Effector memory CD4-positive, alpha-beta T cell (primary cell): ENCODE results near the gene EIF1AD.

Experiments used
- DNase-seq, 3 donors: peaks; one replicate each; pipeline ENCODE4 v3.0.0-alpha.2; 2020
- H3K27ac ChIP-seq: 2 replicates; pipeline ENCODE4 v1.7.0; 2013; ENCODE audit warnings: mild to moderate bottlenecking, low read length, moderate library complexity; ENCODE audit not compliant: insufficient read depth, poor library complexity, severe bottlenecking
- H3K27me3 ChIP-seq: replicated peaks from 2 replicates; pipeline ENCODE4 v1.7.0; 2013; ENCODE audit warnings: mild to moderate bottlenecking, low read length; ENCODE audit not compliant: insufficient read depth, control insufficient read depth, poor library complexity, severe bottlenecking
- H3K36me3 ChIP-seq: 2 replicates; pipeline ENCODE4 v1.7.0; 2013; ENCODE audit warnings: mild to moderate bottlenecking, low read length, moderate library complexity; ENCODE audit not compliant: control insufficient read depth, insufficient read depth
- H3K4me1 ChIP-seq: 2 replicates; pipeline ENCODE4 v1.7.0; 2013; ENCODE audit warnings: low read length, mild to moderate bottlenecking; ENCODE audit not compliant: control insufficient read depth, insufficient read depth, poor library complexity, severe bottlenecking
- H3K4me3 ChIP-seq: 2 replicates; pipeline ENCODE4 v1.7.0; 2013; ENCODE audit warnings: low read length, low read depth, mild to moderate bottlenecking; ENCODE audit not compliant: insufficient read depth, poor library complexity, severe bottlenecking
- H3K9me3 ChIP-seq: 2 replicates; pipeline ENCODE4 v1.7.0; 2013; ENCODE audit warnings: mild to moderate bottlenecking, low read length, moderate library complexity; ENCODE audit not compliant: control insufficient read depth

Gene EIF1AD

DNA sequence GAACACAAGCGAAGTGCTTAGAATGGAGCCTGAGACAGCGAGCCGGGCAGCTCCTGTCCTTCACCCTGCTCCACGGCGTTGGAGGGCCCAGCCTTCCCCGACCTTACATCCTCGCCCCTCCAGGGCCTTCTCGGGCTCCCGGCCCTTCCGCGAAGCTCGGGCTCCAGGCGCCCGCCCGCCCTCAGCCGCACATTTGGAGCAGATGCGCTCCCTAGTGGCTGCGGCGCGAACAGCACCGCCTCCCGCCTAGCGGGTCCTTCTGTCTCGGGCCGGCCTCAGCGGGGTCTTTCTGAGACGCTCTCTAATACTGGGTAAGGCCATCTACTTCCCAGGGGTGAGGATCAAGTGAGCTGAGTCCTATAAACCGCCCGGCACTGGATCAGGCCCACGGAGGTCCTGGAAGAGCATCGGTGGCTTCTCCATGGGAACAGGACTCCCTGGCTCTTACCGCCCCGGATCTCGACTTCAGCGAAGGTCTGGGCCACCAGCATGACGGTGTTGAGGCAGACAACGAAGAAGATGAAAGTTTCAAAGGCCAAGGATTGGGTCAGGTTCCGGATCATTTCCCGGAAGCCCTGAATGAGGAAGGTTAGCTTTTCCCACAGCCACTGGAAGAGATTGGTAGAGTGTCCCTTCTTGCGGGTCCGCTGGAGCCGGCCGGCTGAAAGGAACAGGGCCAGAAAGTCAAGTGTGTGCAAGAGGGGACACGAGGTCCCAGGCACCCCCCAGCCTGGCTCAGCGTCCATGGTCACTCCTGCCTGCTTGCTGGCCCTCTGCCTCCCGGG lies 20.6 kb upstream of the EIF1AD start:
- Histone ChIP-seq H3K4me3 (no peak overlapping the region), H3K4me1 (peaks cover 6% of the 10 kb centered on the region), H3K27ac (no peak overlapping the region), H3K36me3 (no peaks in the 10 kb centered on the region), H3K27me3 (no peaks in the 10 kb centered on the region), H3K9me3 (no peaks in the 10 kb centered on the region)
- DNase-seq, result peak; percentile 47 to 62 (median 49)

DNA sequence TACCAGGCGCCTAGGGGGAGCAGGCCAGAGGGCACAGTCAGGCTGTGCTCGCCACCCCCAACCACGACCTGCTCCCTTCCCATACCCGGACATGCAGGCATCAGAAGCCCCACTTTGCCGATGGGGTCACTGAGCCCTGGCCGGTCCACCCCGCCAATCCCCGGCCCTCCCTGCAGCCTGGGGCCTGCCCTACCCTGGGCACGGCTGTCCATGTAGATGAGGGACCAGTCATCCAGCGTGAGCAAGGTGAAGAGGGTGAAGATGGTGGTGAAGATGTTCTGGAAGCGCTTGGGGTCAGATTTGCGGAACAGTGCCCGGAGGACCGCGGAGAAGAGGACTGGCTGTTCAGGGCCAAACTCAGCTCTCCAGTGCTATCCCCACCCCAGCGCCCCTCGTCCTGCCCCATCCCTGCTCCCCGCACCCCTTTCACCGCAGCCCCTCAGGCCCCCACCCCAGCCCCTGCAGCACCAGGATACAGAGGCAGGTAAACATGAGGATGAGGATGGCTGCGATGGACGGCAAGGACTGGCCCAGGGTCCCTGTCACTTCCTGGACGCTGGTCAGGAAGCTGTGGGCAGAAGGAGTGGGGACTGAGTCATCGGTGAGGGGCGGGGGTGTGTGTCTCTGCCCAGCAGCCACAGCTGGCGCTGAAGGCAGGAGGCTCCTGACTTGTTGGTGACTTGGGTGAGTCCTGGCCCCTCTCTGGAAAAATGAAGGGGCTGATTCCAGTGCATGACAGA lies 18.8 kb upstream of the EIF1AD start:
- Histone ChIP-seq H3K27me3 (no peaks in the 10 kb centered on the region), H3K9me3 (no peaks in the 10 kb centered on the region), H3K36me3 (no peaks in the 10 kb centered on the region), H3K27ac (no peak overlapping the region), H3K4me1 (peaks cover 6% of the 10 kb centered on the region), H3K4me3 (no peak overlapping the region)
- no peak for DNase-seq

DNA sequence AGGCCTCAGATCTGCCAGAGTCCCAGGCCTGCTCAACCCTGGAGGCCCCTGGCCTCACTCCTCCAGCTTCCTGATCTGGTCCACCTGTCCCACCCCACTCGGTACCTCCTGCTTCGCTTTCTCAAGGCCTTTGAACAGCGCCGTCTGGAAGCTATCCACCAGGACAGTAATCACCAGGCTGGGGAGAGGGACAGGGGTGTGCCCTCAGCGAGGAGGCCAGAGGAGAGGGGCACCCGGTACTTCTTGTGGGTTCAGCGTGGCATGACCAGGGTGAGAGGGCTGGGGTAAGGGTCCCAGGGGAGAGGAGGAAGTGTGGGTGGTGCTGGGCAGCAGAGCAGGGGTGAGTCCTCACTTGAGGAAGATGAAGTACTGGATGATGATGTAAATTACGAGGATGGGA lies 18.3 kb upstream of the EIF1AD start:
- H3K36me3 ChIP-seq, result no peaks in the 10 kb centered on the region
- H3K4me1 ChIP-seq, result peaks cover 6% of the 10 kb centered on the region
- H3K27ac ChIP-seq, result no peak overlapping the region
- DNase-seq, result no peak
- H3K4me3 ChIP-seq, result no peak overlapping the region
- no peaks in the 10 kb centered on the region for H3K27me3 ChIP-seq
- H3K9me3 ChIP-seq, result no peaks in the 10 kb centered on the region

GRCh38 chr11:66017321-66017720 lies 15.4 kb upstream of the EIF1AD start:
- peaks cover 10% of the 10 kb centered on the region for H3K27me3 ChIP-seq
- H3K4me1 ChIP-seq, result peaks cover 2% of the 10 kb centered on the region
- no peak for DNase-seq
- no peaks in the 10 kb centered on the region for H3K36me3 ChIP-seq
- no peak overlapping the region for H3K4me3 ChIP-seq
- no peaks in the 10 kb centered on the region for H3K9me3 ChIP-seq
- no peak overlapping the region for H3K27ac ChIP-seq

- Histone ChIP-seq H3K27me3 (peaks cover 15% of the 10 kb centered on the region), H3K9me3 (no peaks in the 10 kb centered on the region), H3K36me3 (no peaks in the 10 kb centered on the region), H3K4me3 (no peak overlapping the region), H3K27ac (no peak overlapping the region), H3K4me1 (peaks cover 4% of the 10 kb centered on the region)
- no peak for DNase-seq
Observed at GRCh38 chr11:66016793-66017177, 14.8 kb upstream of the EIF1AD start.

DNA sequence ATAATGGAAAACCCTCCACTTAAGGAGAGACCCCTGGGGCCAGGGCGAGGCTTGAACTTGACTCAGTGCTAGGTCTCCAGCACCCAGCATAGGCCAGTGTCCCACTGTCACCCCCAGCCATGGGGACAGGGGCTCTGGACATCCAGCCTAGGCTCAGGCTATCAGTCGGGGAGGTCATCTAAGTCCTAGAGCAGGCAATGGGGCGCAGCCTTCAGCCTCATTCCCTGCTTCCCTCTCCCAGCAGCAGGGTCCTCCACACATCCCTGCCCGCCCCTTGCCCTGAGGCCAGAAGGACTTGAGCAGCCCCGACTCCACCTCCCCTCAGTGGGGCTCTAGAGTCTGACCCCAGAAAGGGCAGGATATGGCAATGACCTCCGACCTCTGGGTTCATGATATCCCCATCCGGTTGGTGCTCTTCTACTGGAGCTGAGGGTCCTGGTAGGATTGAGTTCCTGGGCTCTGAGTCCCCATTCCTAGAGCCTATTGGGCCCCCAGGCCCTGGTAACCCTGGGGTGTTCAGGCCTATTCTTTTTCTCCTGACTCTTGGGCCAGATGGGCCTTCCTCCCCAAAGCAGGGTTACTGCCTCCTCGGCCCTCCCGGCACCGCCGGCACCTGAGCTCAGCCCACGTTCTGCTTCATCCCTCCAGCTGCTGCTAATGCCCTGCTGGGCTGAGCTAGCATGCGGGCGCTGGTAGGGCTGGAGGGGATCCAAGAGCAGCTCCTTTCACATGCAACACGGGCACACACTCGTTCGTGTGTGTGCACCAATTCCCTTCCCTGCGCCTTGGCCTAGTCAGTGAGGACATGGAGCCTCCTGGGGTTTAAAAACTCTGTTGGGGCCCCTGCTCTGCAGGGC lies 14.2 kb upstream of the EIF1AD start:
- H3K9me3 ChIP-seq, result no peaks in the 10 kb centered on the region
- H3K4me3 ChIP-seq, result no peak overlapping the region
- H3K36me3 ChIP-seq, result no peaks in the 10 kb centered on the region
- DNase-seq, result no peak
- H3K27me3 ChIP-seq, result peaks cover 21% of the 10 kb centered on the region
- no peak overlapping the region for H3K27ac ChIP-seq
- peaks cover 6% of the 10 kb centered on the region for H3K4me1 ChIP-seq

- Histone ChIP-seq H3K27me3 (peaks cover 22% of the 10 kb centered on the region), H3K36me3 (no peaks in the 10 kb centered on the region), H3K4me3 (no peak overlapping the region), H3K4me1 (peaks cover 6% of the 10 kb centered on the region), H3K9me3 (no peaks in the 10 kb centered on the region), H3K27ac (no peak overlapping the region)
- no peak for DNase-seq
Observed at GRCh38 chr11:66015454-66015881, 13.5 kb upstream of the EIF1AD start.

- DNase-seq, result no peak
- no peaks in the 10 kb centered on the region for H3K9me3 ChIP-seq
- H3K36me3 ChIP-seq, result no peaks in the 10 kb centered on the region
- H3K27me3 ChIP-seq, result peaks cover 22% of the 10 kb centered on the region
- no peak overlapping the region for H3K4me3 ChIP-seq
- no peak overlapping the region for H3K27ac ChIP-seq
- peaks cover 6% of the 10 kb centered on the region for H3K4me1 ChIP-seq
Observed at GRCh38 chr11:66014804-66015453, 13.0 kb upstream of the EIF1AD start.

DNA sequence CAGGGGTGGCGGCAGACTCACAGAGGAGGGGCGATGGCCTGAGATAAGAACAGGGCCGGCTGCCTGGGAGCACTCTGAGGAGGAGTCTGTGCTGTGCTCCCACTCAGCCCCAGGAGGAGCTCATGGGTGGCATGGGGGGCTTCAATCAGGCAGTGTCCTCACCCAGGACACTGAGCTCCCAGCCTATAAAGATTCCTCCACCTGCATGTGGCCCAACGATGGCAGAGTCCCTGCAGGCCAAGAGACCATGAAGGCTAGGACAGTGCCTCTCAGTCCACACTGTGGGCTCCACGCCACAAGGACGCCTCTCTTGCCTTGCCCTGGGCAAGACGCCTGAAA lies 11.8 kb upstream of the EIF1AD start:
- H3K36me3 ChIP-seq, result no peaks in the 10 kb centered on the region
- no peak for DNase-seq
- peaks cover 6% of the 10 kb centered on the region for H3K4me1 ChIP-seq
- H3K27ac ChIP-seq, result no peak overlapping the region
- H3K4me3 ChIP-seq, result no peak overlapping the region
- no peaks in the 10 kb centered on the region for H3K9me3 ChIP-seq
- H3K27me3 ChIP-seq, result peaks cover 22% of the 10 kb centered on the region
